SK-N-SH treated with all-trans-retinoic acid at 6 μM for 48 hours (cell line): Measurements from ENCODE around the gene SMARCAD1.

Experiments
- ARNTL ChIP-seq: fragments of 450-650 bp; formaldehyde crosslinking; IDR thresholded peaks from 2 replicates; pipeline ENCODE4 v1.5.0; 2020; ENCODE audit warnings: low read depth, mild to moderate bottlenecking, moderate library complexity, borderline replicate concordance
- BACH2 ChIP-seq: fragments of 250-450 bp; sonication (Bioruptor Pico); IDR thresholded peaks from 2 replicates; pipeline ENCODE4 v1.9.0; 2021; ENCODE audit warnings: mild to moderate bottlenecking, borderline replicate concordance
- CSDC2 ChIP-seq: fragments of 250-450 bp; sonication (Bioruptor Pico); IDR thresholded peaks from 2 replicates; pipeline ENCODE4 v1.5.0; 2020; ENCODE audit warnings: mild to moderate bottlenecking, moderate library complexity
- CSRNP3 ChIP-seq: fragments of 250-450 bp; sonication (Bioruptor Pico); IDR thresholded peaks from 2 replicates; pipeline ENCODE4 v1.5.1; 2021; ENCODE audit warnings: mild to moderate bottlenecking, moderate library complexity
- ESRRG ChIP-seq: fragments of 250-450 bp; sonication (Bioruptor Pico); IDR thresholded peaks from 2 replicates; pipeline ENCODE4 v1.6.1; 2021; ENCODE audit warnings: mild to moderate bottlenecking
- ISL1 ChIP-seq: fragments of 250-450 bp; sonication (Bioruptor Pico); IDR thresholded peaks from 2 replicates; pipeline ENCODE4 v2.1.2; 2022; ENCODE audit warnings: mild to moderate bottlenecking, moderate library complexity
- TCF4 ChIP-seq: fragments of 250-450 bp; sonication (Bioruptor Pico); IDR thresholded peaks from 2 replicates; pipeline ENCODE4 v1.8.0; 2021; ENCODE audit warnings: mild to moderate bottlenecking, moderate library complexity, borderline replicate concordance
- ZFP3 ChIP-seq: fragments of 250-450 bp; sonication (Bioruptor Pico); IDR thresholded peaks from 2 replicates; pipeline ENCODE4 v1.5.0; 2020; ENCODE audit warnings: mild to moderate bottlenecking, moderate library complexity
- ZFP30 ChIP-seq: fragments of 450-650 bp; formaldehyde crosslinking; IDR thresholded peaks from 2 replicates; pipeline ENCODE4 v1.5.0; 2022; ENCODE audit warnings: mild to moderate bottlenecking, moderate library complexity
- ZNF565 ChIP-seq: fragments of 450-650 bp; formaldehyde crosslinking; conservative IDR thresholded peaks from 2 replicates; pipeline ENCODE4 v1.5.0; 2020; ENCODE audit warnings: low read depth, mild to moderate bottlenecking, moderate library complexity
- TF ChIP-seq, protein P1 (sequence below): fragments of 250-450 bp; sonication (Bioruptor Pico); IDR thresholded peaks from 2 replicates; pipeline ENCODE4 v1.8.0; 2020; ENCODE audit warnings: mild to moderate bottlenecking, moderate library complexity, borderline replicate concordance

DNA sequence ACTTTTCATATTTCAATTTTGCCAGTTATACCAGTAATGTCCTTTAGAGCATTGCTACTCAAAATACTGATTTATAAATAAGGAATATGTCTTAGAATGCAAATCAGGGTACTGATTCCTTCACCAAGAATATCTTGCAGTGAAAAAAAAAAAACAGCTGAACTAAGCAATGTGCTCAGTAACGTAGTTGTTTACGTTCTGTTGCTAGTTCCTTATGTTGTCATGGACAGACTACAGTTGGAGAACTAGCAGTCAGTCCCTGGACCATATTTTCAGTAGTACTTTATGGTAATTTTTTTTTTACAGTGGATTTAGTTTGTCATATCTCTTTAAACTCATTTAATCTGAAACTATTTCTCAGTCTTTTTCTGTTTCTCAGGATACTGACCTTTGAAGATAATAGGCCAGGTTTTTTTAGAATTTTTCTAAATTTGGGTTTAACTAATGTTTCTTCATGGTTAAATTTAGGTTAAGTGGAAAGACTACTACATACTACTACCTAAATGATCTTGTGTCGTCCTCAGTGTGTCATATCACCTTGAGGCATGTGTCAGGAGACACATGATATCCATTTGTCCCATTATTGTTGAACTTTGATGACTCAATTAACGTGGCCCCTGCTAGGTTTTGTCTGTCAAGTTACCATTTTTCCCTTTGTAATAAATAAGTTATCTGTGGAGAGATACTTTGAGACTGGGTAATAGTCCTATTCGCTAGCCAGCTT, 21.0 kb downstream of the SMARCAD1 start:
- TF ChIP-seq ARNTL (no peak), ZFP3 (CRISPR knock-in tag) (no peak), TCF4 (CRISPR knock-in tag) (no peak), ISL1 (CRISPR knock-in tag) (no peak), BACH2 (no peak), CSDC2 (CRISPR knock-in tag) (no peak), ESRRG (no peak), ZFP30 (CRISPR knock-in tag) (no peak), ZNF565 (CRISPR knock-in tag) (no peak), CSRNP3 (no peak)
- TF ChIP-seq, protein P1, sequence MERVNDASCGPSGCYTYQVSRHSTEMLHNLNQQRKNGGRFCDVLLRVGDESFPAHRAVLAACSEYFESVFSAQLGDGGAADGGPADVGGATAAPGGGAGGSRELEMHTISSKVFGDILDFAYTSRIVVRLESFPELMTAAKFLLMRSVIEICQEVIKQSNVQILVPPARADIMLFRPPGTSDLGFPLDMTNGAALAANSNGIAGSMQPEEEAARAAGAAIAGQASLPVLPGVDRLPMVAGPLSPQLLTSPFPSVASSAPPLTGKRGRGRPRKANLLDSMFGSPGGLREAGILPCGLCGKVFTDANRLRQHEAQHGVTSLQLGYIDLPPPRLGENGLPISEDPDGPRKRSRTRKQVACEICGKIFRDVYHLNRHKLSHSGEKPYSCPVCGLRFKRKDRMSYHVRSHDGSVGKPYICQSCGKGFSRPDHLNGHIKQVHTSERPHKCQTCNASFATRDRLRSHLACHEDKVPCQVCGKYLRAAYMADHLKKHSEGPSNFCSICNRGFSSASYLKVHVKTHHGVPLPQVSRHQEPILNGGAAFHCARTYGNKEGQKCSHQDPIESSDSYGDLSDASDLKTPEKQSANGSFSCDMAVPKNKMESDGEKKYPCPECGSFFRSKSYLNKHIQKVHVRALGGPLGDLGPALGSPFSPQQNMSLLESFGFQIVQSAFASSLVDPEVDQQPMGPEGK (CRISPR knock-in tag): no peak
